GM12872 (cell line): ENCODE measurements around the gene ASTN1.

ENCODE experiments used
- TF ChIP-seq, protein P1 (sequence below): IDR thresholded peaks from 3 replicates; pipeline ENCODE4 v1.5.1; 2011; ENCODE audit warnings: low read depth, mild to moderate bottlenecking, low read length, moderate library complexity; ENCODE audit not compliant: insufficient read depth

The ASTN1 gene

DNA sequence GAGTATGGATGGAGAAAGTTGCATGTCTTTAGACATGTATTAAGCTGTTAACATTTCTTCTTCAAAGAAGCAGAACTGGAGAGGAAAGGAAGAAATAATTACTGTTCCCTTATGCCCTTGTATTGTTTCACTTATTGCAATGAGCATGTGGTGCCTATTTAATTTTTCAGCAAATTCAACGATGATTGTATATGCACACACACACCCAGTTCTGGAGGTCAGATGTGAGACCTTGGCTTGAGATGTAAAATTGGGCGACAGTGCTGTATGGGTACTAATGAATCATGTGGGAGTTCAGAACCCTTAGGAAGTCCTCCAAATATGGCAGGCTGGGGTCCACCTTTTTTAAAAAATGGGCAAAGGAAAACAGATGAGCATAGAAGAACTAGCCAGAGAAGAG, 33.7 kb upstream of the ASTN1 start:
- TF ChIP-seq, protein P1, sequence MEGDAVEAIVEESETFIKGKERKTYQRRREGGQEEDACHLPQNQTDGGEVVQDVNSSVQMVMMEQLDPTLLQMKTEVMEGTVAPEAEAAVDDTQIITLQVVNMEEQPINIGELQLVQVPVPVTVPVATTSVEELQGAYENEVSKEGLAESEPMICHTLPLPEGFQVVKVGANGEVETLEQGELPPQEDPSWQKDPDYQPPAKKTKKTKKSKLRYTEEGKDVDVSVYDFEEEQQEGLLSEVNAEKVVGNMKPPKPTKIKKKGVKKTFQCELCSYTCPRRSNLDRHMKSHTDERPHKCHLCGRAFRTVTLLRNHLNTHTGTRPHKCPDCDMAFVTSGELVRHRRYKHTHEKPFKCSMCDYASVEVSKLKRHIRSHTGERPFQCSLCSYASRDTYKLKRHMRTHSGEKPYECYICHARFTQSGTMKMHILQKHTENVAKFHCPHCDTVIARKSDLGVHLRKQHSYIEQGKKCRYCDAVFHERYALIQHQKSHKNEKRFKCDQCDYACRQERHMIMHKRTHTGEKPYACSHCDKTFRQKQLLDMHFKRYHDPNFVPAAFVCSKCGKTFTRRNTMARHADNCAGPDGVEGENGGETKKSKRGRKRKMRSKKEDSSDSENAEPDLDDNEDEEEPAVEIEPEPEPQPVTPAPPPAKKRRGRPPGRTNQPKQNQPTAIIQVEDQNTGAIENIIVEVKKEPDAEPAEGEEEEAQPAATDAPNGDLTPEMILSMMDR: no peak

DNA sequence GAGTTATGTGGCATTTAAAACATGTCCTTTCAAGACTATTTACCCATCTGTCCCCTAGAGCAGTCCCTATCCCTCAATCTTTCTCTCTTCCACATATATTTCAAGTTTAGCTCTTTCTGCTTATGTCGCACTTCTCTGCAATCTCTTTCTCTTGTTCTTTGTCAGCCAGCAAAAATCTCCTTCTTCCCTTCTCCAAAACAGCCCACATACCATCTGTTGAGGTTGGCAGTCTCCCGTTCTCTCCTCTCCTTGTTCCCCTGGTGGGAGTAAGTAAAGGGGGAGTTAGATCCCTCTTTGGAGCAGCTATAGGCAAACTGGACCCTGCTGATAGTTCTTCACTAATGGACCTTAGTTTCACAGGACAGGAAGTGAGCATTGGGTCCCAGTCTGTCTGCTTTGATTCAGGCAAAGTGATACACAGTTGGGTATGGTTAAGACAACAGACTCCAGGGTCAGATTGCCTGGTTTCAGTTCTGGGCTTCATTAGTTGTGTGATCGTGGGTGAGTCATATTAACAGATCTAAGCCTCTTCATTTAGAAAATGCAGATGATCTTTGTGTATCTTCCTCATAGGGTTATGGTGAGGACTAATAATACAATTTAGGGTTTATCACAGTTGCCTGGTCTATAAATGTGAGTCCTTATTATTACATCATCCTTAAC, 25.9 kb upstream of the ASTN1 start:
- TF ChIP-seq, protein P1: no peak

DNA sequence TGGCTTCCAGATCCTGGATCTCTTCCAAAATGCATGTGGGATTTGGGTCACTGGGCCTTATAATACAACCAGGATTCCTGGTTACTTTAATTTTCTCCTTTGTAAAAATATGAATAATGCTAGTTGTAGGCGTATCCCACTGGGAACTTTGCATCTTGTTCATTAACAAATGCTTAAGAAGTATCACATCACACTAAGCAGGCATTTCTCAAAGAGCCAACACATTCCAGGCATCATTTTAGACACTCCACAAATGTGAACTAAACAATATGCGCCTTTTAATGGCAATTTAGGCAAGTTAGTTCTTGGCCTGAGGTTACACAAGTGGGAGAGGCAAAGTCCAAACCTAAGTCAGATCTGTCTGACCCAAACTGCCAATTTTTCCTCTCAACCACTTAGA, 22.1 kb upstream of the ASTN1 start:
- TF ChIP-seq, protein P1: no peak

DNA sequence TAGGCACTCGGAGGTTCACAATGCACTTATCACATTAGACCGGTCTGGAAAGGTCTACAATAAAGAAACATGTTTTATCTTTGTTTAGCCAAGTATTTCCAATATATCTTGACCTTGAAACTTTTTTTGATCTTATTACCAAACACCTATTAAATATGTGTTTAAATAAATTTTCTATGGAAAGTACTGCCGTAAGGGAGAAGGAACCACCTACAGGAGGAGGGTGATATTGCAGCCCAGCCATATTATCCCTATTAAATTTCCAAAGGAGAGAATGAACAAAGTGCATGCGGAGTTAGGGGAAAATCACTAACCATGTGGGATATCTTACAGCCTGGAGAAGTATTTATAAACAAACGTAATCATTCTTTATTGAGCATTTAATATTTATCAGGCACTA, 20.7 kb upstream of the ASTN1 start:
- TF ChIP-seq, protein P1: peak; percentile 40; the same call in 2 of the 3 replicates

DNA sequence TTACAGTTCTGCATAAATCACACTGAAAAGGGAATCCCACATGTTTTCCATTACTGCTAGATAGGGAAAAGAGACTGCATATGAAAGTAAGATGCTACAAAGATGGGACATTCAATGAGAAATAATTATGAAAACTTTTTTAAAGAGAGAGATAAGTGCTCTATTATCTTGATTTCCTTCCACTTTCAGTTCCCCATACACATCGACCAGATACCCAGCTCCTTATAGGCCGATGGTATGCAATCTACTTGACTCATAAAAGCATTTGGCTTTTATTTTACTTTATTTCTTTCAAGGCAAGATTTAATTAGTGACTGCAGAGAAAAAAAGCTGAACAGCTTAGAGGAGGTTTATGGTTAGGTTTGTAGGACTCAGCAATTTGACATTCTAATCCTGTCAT, 19.3 kb upstream of the ASTN1 start:
- TF ChIP-seq, protein P1: no peak

DNA sequence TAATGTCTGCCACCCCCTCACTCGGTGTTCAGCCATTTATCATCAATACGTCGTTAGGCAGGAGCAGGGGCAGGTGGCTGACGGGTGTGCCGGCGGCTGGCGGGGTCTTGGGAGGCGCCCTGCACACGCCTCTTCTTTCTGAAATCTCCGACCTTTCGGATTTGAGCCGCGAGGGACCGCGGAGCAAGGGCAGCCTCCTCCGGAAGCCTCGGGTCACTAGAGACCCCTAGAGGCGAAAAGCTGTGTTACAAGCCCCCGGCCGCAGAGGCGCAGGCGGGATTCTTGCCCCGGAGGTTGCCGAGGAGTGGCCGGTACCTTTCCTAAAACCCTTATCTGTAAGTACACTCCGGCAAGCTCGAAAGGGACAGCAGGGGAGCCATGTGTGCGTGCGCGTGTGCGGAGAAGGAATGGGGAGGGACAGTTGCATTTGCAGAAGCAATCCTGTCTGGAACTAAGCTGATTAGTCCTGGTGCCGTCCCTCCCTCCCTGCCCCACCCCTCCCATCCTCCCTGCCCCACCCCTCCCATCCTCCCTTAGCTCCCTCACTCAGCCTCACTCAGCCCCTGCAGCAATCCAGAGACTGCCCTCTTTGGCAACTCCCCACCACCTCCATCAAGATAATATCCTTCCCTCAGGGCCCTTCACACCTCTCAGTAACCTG, 17.2 kb upstream of the ASTN1 start:
- TF ChIP-seq, protein P1: peak; percentile 82

DNA sequence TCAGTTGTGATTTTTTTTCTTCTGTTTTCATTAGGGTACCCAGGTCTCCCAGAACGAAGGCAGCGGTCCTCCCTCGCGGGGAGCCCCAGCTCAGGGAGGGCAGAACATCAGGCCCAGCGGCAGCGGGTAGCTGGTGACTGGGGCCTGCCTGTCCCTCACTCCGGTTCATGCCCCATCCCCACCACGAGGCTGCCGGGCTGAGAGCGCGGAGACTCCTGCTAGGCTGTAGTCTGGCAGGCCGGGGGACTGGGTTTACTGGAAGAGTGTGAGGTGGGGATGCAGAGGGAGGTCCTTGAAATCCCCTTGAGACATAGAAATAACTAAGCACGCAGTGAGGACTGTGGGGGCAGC, 16.7 kb upstream of the ASTN1 start:
- TF ChIP-seq, protein P1: no peak
